GM19324 (cell line): Measurements from ENCODE around the gene PSMG1.

ENCODE experiments used
- ATAC-seq: cut with Tn5 transposase; IDR thresholded peaks from one replicate; pipeline ENCODE4 v1.9.1; 2021; ENCODE audit warnings: mild to moderate bottlenecking, moderate library complexity; ENCODE audit not compliant: unreplicated experiment, low FRiP score

The PSMG1 gene

GRCh38 chr21:39189857-39190604, 6.8 kb upstream of the PSMG1 start:
- ATAC-seq = no peak

DNA sequence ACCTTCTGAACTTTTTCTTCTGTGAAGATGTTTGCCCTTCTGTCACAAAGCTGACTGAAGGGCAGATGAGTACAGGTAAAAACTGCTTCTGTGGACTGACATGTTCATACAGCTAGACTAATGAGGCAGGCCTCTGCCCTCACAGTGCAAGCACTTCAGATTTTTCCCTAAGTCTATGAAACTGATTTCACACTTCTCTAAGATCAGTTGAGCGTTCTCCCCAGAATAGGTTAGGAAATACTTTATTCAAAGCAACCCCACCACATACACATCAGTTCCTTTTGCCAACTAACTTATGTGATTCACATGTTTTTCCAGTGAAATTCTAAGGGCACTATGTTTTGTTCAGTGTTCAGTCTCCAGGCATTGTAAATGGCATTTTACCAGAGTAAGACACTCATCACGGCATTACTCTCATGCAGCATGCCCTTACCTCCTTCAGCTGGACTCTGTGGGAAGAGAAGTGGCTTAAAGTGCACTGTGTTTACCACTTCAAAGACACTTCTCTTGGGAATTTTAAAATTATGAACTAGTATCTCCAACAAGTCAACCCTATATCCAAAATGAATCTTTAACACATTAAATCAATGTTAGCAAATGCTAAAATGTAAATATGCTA, 5.4 kb upstream of the PSMG1 start:
- no peak for ATAC-seq

DNA sequence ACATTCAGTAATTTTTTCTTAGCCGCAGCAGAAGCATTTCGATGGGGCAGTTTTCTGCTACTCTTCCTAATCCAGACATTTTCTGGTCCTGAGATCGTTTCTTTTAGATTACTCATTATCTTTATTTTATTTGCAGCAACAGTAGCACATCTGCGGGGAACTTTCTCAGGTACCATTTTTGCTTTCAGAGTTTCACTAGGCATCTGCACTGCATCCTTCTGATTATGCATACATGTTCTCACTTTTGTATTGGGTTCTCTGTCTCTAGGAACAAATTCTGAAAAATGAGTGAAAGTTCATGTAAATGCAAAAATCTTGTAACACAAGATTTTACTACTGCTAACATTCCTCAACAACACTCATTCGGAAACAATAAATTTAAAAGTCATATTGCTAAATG, 3.9 kb upstream of the PSMG1 start:
- no peak for ATAC-seq

DNA sequence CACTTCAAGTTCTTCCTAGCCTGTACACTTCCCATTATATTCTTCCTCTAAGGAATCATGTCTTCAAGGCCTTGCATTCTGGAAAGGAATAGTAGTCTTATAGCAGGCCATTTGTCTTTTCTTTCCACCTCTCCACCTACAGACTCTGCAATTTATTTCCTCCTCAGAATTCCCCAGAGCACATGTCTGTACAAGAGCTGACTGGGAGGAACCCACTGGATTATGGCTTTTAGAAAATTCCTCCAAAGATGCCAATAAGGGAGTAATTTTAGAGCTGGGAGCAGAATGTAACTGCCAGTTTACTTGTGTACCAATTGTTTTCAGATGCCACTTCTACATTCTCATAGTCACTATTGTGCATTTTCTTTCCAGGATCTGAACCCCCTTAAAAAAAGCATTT, 3.4 kb upstream of the PSMG1 start:
- no peak for ATAC-seq

DNA sequence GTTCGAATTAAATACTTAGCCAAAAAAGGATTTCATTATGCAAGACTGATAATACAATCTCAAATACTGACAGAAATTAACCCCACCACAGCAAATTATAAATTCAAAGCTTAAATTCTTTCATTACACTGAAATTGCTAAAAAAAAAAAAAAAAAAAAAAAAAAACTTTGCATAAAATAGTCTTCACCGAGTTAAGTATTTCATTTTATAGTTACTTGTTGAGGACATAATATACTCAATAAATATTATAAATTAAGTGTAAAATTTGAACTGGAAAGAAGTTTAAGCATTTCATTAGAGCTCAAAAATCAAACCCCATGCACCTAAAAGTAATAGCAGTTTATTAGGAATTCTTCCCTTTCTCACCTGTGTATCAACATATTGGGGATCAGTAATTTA, 1.9 kb upstream of the PSMG1 start:
- ATAC-seq = no peak

GRCh38 chr21:39184050-39184980, 1.1 kb upstream of the PSMG1 start:
- no peak for ATAC-seq

DNA sequence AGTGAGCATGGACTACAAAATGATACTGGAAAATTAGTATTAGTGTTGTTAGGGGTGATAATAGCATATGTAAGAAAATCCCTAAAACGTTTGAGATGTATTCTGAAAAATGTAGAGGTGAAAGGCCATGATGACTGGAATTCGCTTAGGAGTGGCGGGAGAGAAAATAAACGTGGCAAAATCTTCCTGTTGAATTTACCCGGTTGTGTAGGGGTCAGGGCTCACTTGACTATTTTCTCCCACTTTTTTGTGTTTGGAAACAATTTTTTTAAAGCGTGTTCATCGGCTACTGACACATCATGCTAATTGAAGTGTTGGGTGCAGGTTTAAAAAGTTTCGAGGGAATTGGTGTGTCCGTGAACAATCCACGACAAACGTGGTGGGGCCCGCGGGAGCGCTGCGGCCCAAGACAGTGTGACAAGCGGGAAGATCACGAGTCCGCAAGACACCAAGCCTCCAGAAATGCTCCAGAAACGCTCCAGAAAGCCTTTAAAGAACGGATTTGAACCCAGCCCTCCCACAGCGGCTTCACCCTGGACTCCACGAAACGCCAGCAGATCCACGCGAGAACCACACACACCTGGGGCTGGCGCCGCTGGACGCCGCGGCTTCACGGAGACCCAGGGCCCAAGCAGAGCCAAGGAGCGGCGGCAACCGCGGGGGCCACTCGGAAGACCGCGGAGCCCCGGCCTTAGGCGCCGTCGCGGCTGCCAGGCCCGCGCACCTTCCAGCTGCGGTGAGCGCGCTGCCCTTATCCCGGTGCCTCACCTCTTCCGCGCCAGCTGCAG, 573 bp downstream of the PSMG1 start:
- peak; percentile 0 for ATAC-seq

GRCh38 chr21:39182016-39182415, 1.2 kb downstream of the PSMG1 start:
- no peak for ATAC-seq

DNA sequence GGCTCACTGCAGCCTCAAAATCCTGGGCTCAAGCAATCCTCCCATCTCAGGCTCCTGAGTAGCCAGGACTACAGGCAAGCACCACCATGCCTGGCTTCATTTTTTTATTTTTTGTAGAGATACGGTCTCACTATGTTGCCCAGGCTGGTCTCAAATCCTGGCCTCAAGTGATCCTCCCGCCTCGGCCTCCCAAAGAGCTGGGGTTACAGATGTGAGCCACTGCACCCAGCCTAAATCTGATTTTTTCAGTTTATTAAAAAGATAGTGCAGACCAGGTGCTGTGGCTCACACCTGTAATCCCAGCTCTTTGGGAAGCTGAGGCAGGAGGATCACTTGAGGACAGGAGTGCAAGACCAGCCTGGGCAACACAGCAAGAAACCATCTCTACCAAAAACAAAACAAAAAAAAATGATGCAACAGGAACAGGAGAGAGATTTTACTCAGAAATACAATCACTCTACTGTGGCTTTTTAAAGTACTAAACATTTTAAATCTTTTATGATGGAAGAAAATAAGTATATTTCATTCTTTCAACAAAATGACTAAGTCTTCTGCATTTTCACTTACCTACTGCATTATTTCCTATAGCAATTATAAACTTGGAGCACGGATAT, 1.9 kb downstream of the PSMG1 start:
- ATAC-seq = no peak

GRCh38 chr21:39180429-39181019, 2.7 kb downstream of the PSMG1 start:
- ATAC-seq = no peak

DNA sequence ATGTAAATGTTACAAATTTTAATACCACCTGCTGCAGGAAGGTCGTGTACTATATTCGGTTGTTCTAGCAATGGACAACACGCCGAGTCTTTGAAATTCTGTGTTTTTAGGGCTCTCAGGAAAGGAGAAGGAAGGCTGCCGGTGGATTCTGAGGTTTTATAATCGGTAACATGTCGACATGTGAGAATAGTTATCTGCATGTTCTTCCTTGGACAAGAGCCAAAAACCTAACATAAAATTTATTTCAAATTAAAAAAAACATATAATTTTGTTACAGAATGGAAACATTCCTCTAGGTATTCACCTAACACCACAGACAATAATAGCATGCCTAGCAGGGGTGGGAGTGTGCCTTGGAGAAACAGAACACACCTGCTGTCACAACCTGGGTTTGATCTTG, 4.8 kb downstream of the PSMG1 start:
- ATAC-seq = no peak

DNA sequence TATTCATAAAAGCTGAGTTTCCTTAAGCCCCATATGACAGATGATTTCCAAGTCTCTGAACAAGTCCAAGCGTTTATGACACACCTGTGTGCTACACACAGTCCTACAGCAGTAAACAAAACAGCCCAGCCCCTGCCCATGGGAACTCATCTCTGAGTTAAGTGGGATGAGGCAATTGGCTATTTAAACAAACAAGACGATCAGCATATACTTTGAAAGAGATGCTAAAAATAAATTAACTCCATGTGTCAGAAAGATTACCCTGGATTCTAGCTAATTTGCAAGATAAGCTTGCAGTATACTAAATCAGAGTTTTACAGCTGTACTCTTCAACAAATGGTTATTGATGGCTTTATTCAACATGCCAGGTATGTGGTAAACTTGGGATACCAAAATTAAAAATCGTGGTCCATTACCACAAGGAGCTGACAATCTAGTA, 7.0 kb downstream of the PSMG1 start:
- no peak for ATAC-seq

- no peak for ATAC-seq
Measured at GRCh38 chr21:39175665-39176064, 7.6 kb downstream of the PSMG1 start.

- no peak for ATAC-seq
Measured at GRCh38 chr21:39175154-39175553, 8.1 kb downstream of the PSMG1 start.

DNA sequence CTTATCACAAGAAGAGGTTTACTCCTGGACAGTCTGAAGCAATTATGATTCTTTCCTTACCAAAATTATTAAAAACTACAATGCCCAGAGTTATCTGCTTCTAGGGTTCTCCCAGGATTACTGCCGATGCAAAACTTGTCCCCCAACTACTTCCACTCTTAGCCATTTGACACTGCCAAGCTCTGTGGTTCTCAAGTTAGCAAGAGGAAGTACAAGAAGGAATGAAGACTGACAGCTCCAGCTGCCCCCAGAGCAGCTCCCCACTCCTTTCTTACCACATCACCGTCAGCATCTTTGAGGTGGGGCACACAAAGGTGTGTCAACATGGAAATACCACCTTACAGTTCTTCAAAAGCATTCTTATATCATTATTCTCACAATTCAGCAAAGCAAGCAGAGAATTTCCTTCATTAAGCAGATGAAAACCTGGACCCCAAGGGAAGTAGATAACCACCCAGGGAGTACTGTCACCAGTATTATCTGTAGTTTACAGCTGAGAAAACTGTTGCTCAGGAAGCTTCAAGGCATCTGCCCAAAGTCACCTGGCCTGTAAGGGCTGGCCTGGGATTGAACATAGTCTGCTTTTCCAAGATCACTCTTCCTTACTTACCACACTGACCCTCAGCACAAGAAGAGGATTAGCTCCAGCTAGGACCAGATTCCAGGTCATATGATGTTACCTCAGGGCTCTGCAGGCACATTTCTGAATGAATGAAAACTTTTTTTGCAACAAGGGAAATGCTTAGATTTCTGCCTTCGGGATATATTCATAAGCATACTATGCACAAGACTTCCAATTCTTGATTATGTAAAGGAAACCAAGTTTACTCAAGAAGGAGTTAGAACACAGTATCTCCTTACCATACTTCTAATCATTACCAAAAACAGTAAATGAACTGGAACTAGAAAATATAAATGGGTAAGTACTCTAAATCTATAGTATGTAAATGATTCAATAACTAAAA, 9.3 kb downstream of the PSMG1 start:
- no peak for ATAC-seq

GRCh38 chr21:39169906-39170305, 13.3 kb downstream of the PSMG1 start:
- no peak for ATAC-seq

DNA sequence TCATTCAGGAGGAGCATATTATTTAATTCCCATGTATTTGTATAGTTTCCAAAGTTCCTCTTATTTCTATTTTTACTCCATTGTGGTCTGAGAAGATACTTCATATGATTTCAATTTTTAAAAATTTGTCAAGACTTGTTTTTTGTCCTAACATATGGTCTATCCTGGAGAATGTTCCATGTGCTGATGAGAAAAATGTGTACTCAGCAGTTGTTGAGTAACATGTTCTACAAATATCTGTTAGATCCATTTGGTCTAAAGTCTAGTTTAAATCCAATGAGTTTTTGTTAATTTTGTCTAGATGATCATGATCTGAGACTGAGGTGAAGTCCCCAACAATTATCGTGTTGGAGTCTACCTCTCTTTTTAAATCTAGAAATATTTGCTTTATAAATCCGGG, 14.5 kb downstream of the PSMG1 start:
- ATAC-seq = no peak

GRCh38 chr21:39164523-39164922, 18.7 kb downstream of the PSMG1 start:
- no peak for ATAC-seq

DNA sequence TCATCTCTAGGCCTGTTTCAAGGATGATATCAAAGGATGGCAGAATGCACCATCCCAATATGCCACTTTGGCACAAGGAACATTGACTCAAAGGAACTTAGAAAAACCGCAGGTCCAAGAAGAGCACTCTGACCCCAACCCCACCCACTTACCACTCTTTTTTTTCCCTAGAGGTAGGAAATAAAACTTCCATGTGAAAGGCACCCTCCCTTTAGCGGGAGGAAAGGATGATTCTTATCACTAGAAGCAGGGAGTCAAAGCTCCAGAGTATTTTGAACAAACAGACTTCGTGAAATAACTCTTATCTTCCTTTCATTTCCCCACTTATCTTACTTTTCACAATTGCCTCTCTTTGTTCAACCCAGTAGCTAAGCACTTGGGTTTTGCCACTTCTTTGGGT, 22.2 kb downstream of the PSMG1 start:
- ATAC-seq = no peak
